K562 (cell line): ENCODE data around the gene ATF4. TPM values are rescaled to one million over a fixed set of nuclear protein-coding genes. Genes with fewer than 3 reads are reported as not detected.

Experiments
- ATAC-seq: fragments of 200-7000 bp; cut with Tn5 transposase; 3 replicates; pipeline ENCODE4 v1.9.1; 2020; ENCODE audit warnings: moderate library complexity
- BruUV-seq: library from RNA; stranded (reverse); fragments of 400-500 nt; replicated peaks from 2 replicates; lab custom pipeline; 2021; lab: Mats Ljungman, UMichigan
- CTCF ChIA-PET: fragments of 300-600 bp; formaldehyde crosslinking; extraction: SDS; loops from one replicate; lab custom pipeline; 2021; ENCODE audit warnings: low intra/inter-chr PET ratio; lab: Yijun Ruan, JAX
- POLR2A ChIA-PET: fragments of 300-600, 350-650 bp; sonication (Branson Sonifier 250); formaldehyde crosslinking; extraction: SDS; loops from one replicate; lab custom pipeline; 2021; ENCODE audit warnings: antibody characterized with exemption, inconsistent platforms; lab: Yijun Ruan, JAX
- DNase-seq, 4 experiments: peaks; one replicate each; pipeline versions ENCODE4 v3.0.0 to v3.0.0-alpha.2; 2011 to 2018; ENCODE audit warnings: low spot score in 3 of 4, mixed read lengths in 3 of 4; ENCODE audit errors: extremely low read depth in 1 of 4
- FAIRE-seq: peaks from 2 replicates; lab custom pipeline; 2011; peaks lifted over from hg19 to GRCh38; lab: Jason Lieb, UNC
- H2AFZ ChIP-seq: 2 replicates; pipeline ENCODE4 v1.6.0; 2011; ENCODE audit warnings: low read depth, low read length, control low read depth, inconsistent platforms
- H3K27ac ChIP-seq: fragments of 200-600 bp; 3 replicates; pipeline ENCODE4 v1.8.0; 2011; ENCODE audit warnings: low read depth, mild to moderate bottlenecking, control low read depth, inconsistent platforms, low read length, moderate library complexity, mixed read lengths; ENCODE audit errors: extremely low read depth
- H3K27me3 ChIP-seq, 2 experiments: fragments of 300-600 bp in 1 of 2; 2 replicates in 1 of 2; 3 replicates in 1 of 2; pipeline versions ENCODE4 v1.6.0 to v1.8.0; 2011; ENCODE audit warnings: inconsistent platforms in 2 of 2, low read length in 2 of 2, mild to moderate bottlenecking in 1 of 2, mixed read lengths in 1 of 2, moderate library complexity in 1 of 2; ENCODE audit not compliant: control insufficient read depth in 2 of 2, insufficient read depth in 2 of 2
- H3K36me3 ChIP-seq: fragments of 300-600 bp; 3 replicates; pipeline ENCODE4 v1.8.0; 2011; ENCODE audit warnings: mild to moderate bottlenecking, low read length, inconsistent platforms; ENCODE audit not compliant: control insufficient read depth, insufficient read depth
- H3K4me1 ChIP-seq, 2 experiments: fragments of 200-600 bp in 1 of 2; replicated peaks in 1 of 2; 2 replicates in 1 of 2; 3 replicates in 1 of 2; pipeline versions ENCODE4 v1.5.1 to v1.8.0; 2011; ENCODE audit warnings: inconsistent platforms in 2 of 2, low read length in 2 of 2, mild to moderate bottlenecking in 1 of 2, mixed read lengths in 1 of 2, moderate library complexity in 1 of 2; ENCODE audit not compliant: control insufficient read depth in 2 of 2, insufficient read depth in 2 of 2
- H3K4me2 ChIP-seq: 2 replicates; pipeline ENCODE4 v1.6.1; 2011; ENCODE audit warnings: low read length, control low read depth, inconsistent platforms, mixed read lengths; ENCODE audit not compliant: insufficient read depth
- H3K4me3 ChIP-seq: fragments of 200-600 bp; sonication (generic), shearing (Covaris generic); 2 replicates; pipeline ENCODE4 v1.5.1; 2016; ENCODE audit warnings: control low read depth, inconsistent platforms
- H3K79me2 ChIP-seq: fragments of 200-600 bp; 3 replicates; pipeline ENCODE4 v1.8.0; 2011; ENCODE audit warnings: low read length, inconsistent platforms; ENCODE audit not compliant: control insufficient read depth, insufficient read depth
- H3K9ac ChIP-seq, 2 experiments: 2 replicates each; pipeline versions ENCODE4 v1.6.0 to v1.6.1; 2011; ENCODE audit warnings: low read depth in 2 of 2, low read length in 2 of 2, control low read depth in 1 of 2, inconsistent platforms in 1 of 2, mild to moderate bottlenecking in 1 of 2, mixed read lengths in 1 of 2; ENCODE audit not compliant: insufficient read depth in 1 of 2
- H3K9me1 ChIP-seq: one replicate; pipeline ENCODE4 v1.6.0; 2011; ENCODE audit warnings: inconsistent platforms, mild to moderate bottlenecking, low read length, moderate library complexity; ENCODE audit not compliant: control insufficient read depth, insufficient read depth
- H3K9me3 ChIP-seq: replicated peaks from 2 replicates; pipeline ENCODE4 v1.5.1; 2011; ENCODE audit warnings: low read depth, low read length, inconsistent platforms; ENCODE audit not compliant: control insufficient read depth, insufficient read depth
- H4K20me1 ChIP-seq: replicated peaks from 2 replicates; pipeline ENCODE4 v1.6.1; 2011; ENCODE audit warnings: low read length, inconsistent platforms, mixed read lengths; ENCODE audit not compliant: control insufficient read depth, insufficient read depth
- GTF2F1 ChIP-seq: IDR thresholded peaks from 2 replicates; pipeline ENCODE4 v1.6.1; 2011; ENCODE audit warnings: low read depth, low read length, improper control_type of control experiment
- IFI16 ChIP-seq: fragments of 250-450 bp; sonication (Bioruptor Pico); IDR thresholded peaks from 2 replicates; pipeline ENCODE4 v2.1.2; 2022; ENCODE audit warnings: mild to moderate bottlenecking, inconsistent platforms
- KLF10 ChIP-seq: fragments of 250-450 bp; sonication (Bioruptor Pico); IDR thresholded peaks from 2 replicates; pipeline ENCODE4 v1.6.1; 2021; ENCODE audit warnings: matching md5 sums
- PHB2 ChIP-seq: fragments of 450-650 bp; IDR thresholded peaks from 2 replicates; pipeline ENCODE4 v1.6.1; 2017; ENCODE audit warnings: low read depth
- POLR2AphosphoS5 ChIP-seq: IDR thresholded peaks from 2 replicates; pipeline ENCODE4 v1.6.1; 2011; ENCODE audit warnings: mild to moderate bottlenecking, low read depth, low read length, moderate library complexity; ENCODE audit not compliant: control insufficient read depth, insufficient read depth
- RFX7 ChIP-seq: fragments of 250-450 bp; sonication (Bioruptor Pico); IDR thresholded peaks from 2 replicates; pipeline ENCODE4 v1.5.1; 2021; ENCODE audit warnings: mild to moderate bottlenecking
- SIRT6 ChIP-seq: IDR thresholded peaks from one replicate; pipeline ENCODE4 v1.6.1; 2012; ENCODE audit warnings: low read depth, mild to moderate bottlenecking, control low read depth, inconsistent platforms, low read length, moderate library complexity
- ZFX ChIP-seq: sonication (generic); formaldehyde crosslinking; IDR thresholded peaks from 2 replicates; pipeline ENCODE4 v1.8.0; 2022; ENCODE audit warnings: mild to moderate bottlenecking, missing genetic modification reagents, moderate library complexity
- ZNF347 ChIP-seq: fragments of 450-650 bp; formaldehyde crosslinking; IDR thresholded peaks from 2 replicates; pipeline ENCODE4 v1.4.0; 2020; ENCODE audit warnings: low read depth, mild to moderate bottlenecking, moderate library complexity
- ZNF449 ChIP-seq: fragments of 250-450 bp; sonication (Bioruptor Pico); IDR thresholded peaks from 2 replicates; pipeline ENCODE4 v1.8.0; 2022; ENCODE audit warnings: moderate library complexity, mild to moderate bottlenecking, inconsistent platforms
- ZNF766 ChIP-seq: fragments of 200-800 bp; sonication (Bioruptor generic); conservative IDR thresholded peaks from 2 replicates; pipeline ENCODE4 v1.6.1; 2016; ENCODE audit warnings: missing genetic modification characterization, missing compliant biosample characterization
- ZSCAN29 ChIP-seq: fragments of 450-650 bp; IDR thresholded peaks from 2 replicates; pipeline ENCODE4 v1.6.1; 2017
- WGBS: fragments of 100-300 bp; shearing (Covaris generic); methylation state at CpG from one replicate; pipeline ENCODE4 v1.1.6; 2016; ENCODE audit warnings: low coverage, mixed read lengths; ENCODE audit not compliant: insufficient coverage; ENCODE audit errors: missing lambda C conversion rate; 5-methylcytosine and 5-hydroxymethylcytosine counted together
- in situ Hi-C: fragments of 300-500 bp; cut with MboI; formaldehyde crosslinking; loops from 4 replicates; pipeline ENCODE4 v1.15.0; 2018; ENCODE audit warnings: inconsistent platforms, mixed read lengths
- intact Hi-C: fragments of 100-400 bp; cut with micrococcal nuclease; formaldehyde crosslinking; loops from 2 replicates; pipeline ENCODE4 v1.14.2; 2022
- polyA plus RNA-seq, 8 experiments: library from polyadenylated mRNA; depleted of rRNA in 4 of 8; stranded (reverse) in 5 of 8; unstranded in 3 of 8; fragments of >200 nt; fragmentation: Nextera tagmentation in 2 of 8; fragmentation: Illumina TruSeq in 1 of 8; extraction: Ambion mirVana in 2 of 8; extraction: Trizol in 1 of 8; gene quantifications; 2 replicates each; pipeline versions ENCODE4 v1.2.1 to v1.2.3, GENCODE V29; 2011 to 2014; ENCODE audit warnings: inconsistent platforms in 1 of 8, missing spikeins in 1 of 8
- total RNA-seq, 7 experiments: library from RNA; depleted of rRNA in 6 of 7; stranded (reverse); fragments of >200 nt in 6 of 7; fragmentation: Illumina TruSeq in 2 of 7; extraction: Trizol in 2 of 7; gene quantifications; 2 replicates each; pipeline versions ENCODE4 v1.2.1 to v1.2.3, GENCODE V29; 2011 to 2021; ENCODE audit warnings: low replicate concordance in 1 of 7
- TF ChIP-seq, protein P1 (sequence below): sonication (generic); formaldehyde crosslinking; IDR thresholded peaks from 2 replicates; pipeline ENCODE4 v1.8.0; 2023; ENCODE audit warnings: missing genetic modification reagents, mild to moderate bottlenecking, borderline replicate concordance
- TF ChIP-seq, protein P2 (sequence below): sonication (generic); IDR thresholded peaks from 2 replicates; pipeline ENCODE4 v1.6.1; 2016

Gene ATF4
- total and polyA plus RNA-seq, 9 of the 15 experiments (the other 6 are each of a cell fraction or from before 2014, with no cell fraction given), result 93.1 to 723 (median 355) TPM

- TF ChIP-seq, protein P1, sequence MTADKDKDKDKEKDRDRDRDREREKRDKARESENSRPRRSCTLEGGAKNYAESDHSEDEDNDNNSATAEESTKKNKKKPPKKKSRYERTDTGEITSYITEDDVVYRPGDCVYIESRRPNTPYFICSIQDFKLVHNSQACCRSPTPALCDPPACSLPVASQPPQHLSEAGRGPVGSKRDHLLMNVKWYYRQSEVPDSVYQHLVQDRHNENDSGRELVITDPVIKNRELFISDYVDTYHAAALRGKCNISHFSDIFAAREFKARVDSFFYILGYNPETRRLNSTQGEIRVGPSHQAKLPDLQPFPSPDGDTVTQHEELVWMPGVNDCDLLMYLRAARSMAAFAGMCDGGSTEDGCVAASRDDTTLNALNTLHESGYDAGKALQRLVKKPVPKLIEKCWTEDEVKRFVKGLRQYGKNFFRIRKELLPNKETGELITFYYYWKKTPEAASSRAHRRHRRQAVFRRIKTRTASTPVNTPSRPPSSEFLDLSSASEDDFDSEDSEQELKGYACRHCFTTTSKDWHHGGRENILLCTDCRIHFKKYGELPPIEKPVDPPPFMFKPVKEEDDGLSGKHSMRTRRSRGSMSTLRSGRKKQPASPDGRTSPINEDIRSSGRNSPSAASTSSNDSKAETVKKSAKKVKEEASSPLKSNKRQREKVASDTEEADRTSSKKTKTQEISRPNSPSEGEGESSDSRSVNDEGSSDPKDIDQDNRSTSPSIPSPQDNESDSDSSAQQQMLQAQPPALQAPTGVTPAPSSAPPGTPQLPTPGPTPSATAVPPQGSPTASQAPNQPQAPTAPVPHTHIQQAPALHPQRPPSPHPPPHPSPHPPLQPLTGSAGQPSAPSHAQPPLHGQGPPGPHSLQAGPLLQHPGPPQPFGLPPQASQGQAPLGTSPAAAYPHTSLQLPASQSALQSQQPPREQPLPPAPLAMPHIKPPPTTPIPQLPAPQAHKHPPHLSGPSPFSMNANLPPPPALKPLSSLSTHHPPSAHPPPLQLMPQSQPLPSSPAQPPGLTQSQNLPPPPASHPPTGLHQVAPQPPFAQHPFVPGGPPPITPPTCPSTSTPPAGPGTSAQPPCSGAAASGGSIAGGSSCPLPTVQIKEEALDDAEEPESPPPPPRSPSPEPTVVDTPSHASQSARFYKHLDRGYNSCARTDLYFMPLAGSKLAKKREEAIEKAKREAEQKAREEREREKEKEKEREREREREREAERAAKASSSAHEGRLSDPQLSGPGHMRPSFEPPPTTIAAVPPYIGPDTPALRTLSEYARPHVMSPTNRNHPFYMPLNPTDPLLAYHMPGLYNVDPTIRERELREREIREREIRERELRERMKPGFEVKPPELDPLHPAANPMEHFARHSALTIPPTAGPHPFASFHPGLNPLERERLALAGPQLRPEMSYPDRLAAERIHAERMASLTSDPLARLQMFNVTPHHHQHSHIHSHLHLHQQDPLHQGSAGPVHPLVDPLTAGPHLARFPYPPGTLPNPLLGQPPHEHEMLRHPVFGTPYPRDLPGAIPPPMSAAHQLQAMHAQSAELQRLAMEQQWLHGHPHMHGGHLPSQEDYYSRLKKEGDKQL (CRISPR knock-in tag), result no peak
- TF ChIP-seq KLF10 (CRISPR knock-in tag), result no peak
- no peak for TF ChIP-seq ZNF766
These were observed 16.7 kb upstream of the ATF4 start (continued) for GRCh38 chr22:39503630-39504029.

DNA sequence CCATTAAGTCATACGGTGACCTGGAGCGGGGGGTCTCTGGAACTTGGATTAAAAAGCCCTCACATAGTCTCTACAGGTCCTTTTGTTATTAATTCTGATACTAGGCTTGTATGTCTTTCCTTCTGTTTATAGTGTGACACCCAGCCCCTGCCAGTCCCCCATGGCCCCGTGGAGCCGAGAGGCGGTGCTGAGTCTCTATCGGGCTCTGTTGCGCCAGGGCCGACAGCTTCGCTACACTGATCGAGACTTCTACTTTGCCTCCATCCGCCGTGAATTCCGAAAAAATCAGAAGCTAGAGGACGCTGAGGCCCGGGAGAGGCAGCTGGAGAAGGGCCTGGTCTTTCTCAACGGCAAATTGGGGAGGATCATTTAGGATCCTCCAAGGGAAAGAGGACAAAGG is 16.3 kb upstream of the ATF4 start:
- no peak overlapping the region for H3K4me2 ChIP-seq
- ChIA-PET POLR2A (interaction anchor here (0.7 to 8.6 kb wide), 3 partner anchors 11 to 18 kb away, joined by 3 to 106 read pairs (median 12); partner anchors contain the start of gene ATF4), CTCF (no interaction called here)
- peak overlapping the region; percentile 84; the same call in 1 of the 3 replicates for H3K27ac ChIP-seq
- no peak for ATAC-seq
- H3K27me3 ChIP-seq, result no peaks in the 10 kb centered on the region
- intact Hi-C loops (no loop called here), in situ Hi-C loops (loop anchor here (10.0 kb wide), 1 partner anchor 329 kb away; no protein-coding TSS in a partner anchor)
- no peak for DNase-seq
- H4K20me1 ChIP-seq, result no peaks in the 10 kb centered on the region; the same call in 1 of the 2 replicates
- BruUV-seq, result no TSS peak
- H3K36me3 ChIP-seq, result peaks cover 63% of the 10 kb centered on the region
- H3K9ac ChIP-seq, result peak overlapping the region; percentile 95 to 96; a peak in 3 of 4 replicates
- no peak for FAIRE-seq
- peaks cover 63% of the 10 kb centered on the region for H3K79me2 ChIP-seq
- peaks cover 19 to 34% of the 10 kb centered on the region in 2 experiments for H3K4me1 ChIP-seq
- no peak overlapping the region for H2AFZ ChIP-seq
- H3K9me3 ChIP-seq, result no peaks in the 10 kb centered on the region
- H3K9me1 ChIP-seq, result peaks cover 2% of the 10 kb centered on the region
- 95% methylated on average over 8 of the region's 16 CpGs for WGBS
- no peak overlapping the region; the same call in 1 of the 2 replicates for H3K4me3 ChIP-seq
- TF ChIP-seq ZNF449 (CRISPR knock-in tag) (no peak), ZFX (CRISPR knock-in tag) (no peak), RFX7 (CRISPR knock-in tag) (no peak), SIRT6 (no peak), ZSCAN29 (no peak), IFI16 (CRISPR knock-in tag) (no peak), PHB2 (no peak), POLR2AphosphoS5 (no peak), GTF2F1 (no peak), ZNF347 (CRISPR knock-in tag) (no peak)
- TF ChIP-seq, protein P2, sequence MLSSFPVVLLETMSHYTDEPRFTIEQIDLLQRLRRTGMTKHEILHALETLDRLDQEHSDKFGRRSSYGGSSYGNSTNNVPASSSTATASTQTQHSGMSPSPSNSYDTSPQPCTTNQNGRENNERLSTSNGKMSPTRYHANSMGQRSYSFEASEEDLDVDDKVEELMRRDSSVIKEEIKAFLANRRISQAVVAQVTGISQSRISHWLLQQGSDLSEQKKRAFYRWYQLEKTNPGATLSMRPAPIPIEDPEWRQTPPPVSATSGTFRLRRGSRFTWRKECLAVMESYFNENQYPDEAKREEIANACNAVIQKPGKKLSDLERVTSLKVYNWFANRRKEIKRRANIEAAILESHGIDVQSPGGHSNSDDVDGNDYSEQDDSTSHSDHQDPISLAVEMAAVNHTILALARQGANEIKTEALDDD, result no peak
